ENCODE data around the gene CCDC116. TPM values are rescaled to one million over a fixed set of nuclear protein-coding genes. Genes with fewer than 3 reads are reported as not detected.
"Not testable (repeated sequence)": the region's sequence is repeated elsewhere in the genome, so short reads cannot be mapped to it uniquely, and the experiment has no call there.

CCDC116 gene
- total and polyA plus RNA-seq, 10 donors = 0.24 to 0.66 (median 0.49) TPM

DNA sequence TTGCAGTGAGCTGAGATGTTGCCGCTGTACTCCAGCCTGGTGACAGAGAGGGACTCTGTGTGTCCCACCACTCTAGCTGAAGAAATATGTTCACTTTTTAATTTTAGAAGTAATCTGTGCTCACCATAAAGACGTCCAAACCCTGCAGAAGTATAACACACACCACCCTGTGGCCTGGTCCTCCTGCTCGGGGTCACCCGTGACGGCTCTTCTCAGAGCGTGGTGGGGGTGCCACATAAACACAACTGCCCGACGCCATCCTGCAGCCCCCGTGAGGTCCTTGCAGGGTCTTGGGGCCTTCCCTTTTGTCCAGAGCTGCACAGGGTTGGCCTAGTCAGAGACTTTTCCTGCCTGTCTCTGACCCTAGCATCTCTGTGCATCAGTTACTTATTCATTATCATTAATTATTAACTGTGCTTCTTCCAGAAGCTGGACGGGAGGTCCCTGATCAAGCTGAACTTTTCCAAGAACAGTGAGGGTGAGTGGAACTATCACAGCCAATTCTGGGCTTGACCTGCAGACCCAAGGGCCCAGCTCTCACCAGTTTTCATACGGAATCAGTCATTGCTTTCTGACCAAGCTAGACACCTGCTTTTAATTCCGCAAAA, 42.2 kb downstream of the CCDC116 start:
- whole genome bisulfite sequencing, 5 donors = 95 to 97% (median 97%) methylated on average over 12 of the region's 12 CpGs
- Histone ChIP-seq H3K4me3 (no peak overlapping the region), H3K9me3 (no peaks in the 10 kb centered on the region), H3K27me3 (replicated peaks in 1 of 7) (no peaks in the 10 kb centered on the region), H3K36me3 (peaks cover 4 to 97% (median 60%) of the 10 kb centered on the region in 6 donors), H3K27ac (no peak overlapping the region), H3K4me1 (peaks cover 0 to 2% (median 0%) of the 10 kb centered on the region in 6 donors)
- TF ChIP-seq POLR2A (IDR thresholded peaks at IDR 0.05) = no peak
- TF ChIP-seq, protein P1, sequence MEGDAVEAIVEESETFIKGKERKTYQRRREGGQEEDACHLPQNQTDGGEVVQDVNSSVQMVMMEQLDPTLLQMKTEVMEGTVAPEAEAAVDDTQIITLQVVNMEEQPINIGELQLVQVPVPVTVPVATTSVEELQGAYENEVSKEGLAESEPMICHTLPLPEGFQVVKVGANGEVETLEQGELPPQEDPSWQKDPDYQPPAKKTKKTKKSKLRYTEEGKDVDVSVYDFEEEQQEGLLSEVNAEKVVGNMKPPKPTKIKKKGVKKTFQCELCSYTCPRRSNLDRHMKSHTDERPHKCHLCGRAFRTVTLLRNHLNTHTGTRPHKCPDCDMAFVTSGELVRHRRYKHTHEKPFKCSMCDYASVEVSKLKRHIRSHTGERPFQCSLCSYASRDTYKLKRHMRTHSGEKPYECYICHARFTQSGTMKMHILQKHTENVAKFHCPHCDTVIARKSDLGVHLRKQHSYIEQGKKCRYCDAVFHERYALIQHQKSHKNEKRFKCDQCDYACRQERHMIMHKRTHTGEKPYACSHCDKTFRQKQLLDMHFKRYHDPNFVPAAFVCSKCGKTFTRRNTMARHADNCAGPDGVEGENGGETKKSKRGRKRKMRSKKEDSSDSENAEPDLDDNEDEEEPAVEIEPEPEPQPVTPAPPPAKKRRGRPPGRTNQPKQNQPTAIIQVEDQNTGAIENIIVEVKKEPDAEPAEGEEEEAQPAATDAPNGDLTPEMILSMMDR (IDR thresholded peaks at IDR 0.05 in 8 of 11, conservative IDR thresholded peaks at IDR 0.05 in 3 of 11) = no peak
- no peak for TF ChIP-seq POLR2AphosphoS5 (IDR thresholded peaks at IDR 0.05)
- intact Hi-C loops (cut with DNase I; ENCODE audit: low total_unique reads) = no loop called here
- DNase-seq = no peak

DNA sequence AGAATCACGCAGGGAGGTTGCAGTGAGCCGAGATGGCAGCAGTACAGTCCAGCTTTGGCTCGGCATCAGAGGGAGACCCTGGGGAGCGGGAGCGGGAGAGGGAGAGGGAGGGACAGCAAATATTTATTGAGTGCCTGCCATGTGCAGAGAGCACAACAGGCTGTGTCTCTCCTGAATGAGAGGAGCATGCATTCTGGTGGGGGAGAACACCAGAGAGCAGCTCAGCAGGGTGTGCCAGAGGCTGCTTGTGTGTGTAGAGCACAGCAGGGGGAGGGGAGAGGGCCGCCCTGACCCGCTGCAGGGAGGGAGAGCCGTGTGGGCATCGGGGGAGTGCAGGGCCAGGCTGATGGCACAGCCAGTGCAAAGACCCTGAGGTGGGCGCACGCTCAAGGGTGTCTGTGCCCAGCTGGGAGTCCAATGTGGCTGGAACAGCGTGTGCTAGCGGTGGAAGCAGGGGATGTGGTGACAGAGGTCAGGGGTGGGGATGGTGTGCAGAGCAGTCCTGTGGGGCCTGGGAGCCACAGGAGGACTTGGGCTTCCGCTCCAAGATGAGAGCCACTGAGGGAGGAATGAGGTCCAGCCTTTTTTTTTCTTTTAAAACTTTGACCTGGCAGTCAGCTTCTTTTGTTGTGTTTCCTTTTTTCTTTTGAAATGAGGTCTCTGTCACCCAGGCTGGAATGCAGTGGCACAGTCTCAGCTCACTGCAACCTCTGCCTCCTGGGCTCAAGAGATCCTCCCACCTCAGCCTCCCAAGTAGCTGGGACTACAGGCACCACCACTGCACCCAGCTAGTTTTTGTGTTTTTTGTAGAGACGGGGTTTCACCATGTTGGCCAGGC, 45.3 kb downstream of the CCDC116 start:
- Histone ChIP-seq H3K4me3 (no peak overlapping the region), H3K27me3 (replicated peaks in 1 of 7) (no peaks in the 10 kb centered on the region), H3K36me3 (peaks cover 0 to 93% (median 52%) of the 10 kb centered on the region in 6 donors), H3K27ac (no peak overlapping the region), H3K4me1 (no peaks in the 10 kb centered on the region), H3K9me3 (no peaks in the 10 kb centered on the region)
- peak in 2 of 3 donors; percentile 9 to 38 for TF ChIP-seq POLR2AphosphoS5 (IDR thresholded peaks at IDR 0.05)
- TF ChIP-seq POLR2A (IDR thresholded peaks at IDR 0.05) = no peak
- intact Hi-C loops (cut with DNase I; ENCODE audit: low total_unique reads) = no loop called here
- 90 to 96% (median 92%) methylated on average over 15 of the region's 15 CpGs for WGBS, 5 donors
- DNase-seq = no peak

DNA sequence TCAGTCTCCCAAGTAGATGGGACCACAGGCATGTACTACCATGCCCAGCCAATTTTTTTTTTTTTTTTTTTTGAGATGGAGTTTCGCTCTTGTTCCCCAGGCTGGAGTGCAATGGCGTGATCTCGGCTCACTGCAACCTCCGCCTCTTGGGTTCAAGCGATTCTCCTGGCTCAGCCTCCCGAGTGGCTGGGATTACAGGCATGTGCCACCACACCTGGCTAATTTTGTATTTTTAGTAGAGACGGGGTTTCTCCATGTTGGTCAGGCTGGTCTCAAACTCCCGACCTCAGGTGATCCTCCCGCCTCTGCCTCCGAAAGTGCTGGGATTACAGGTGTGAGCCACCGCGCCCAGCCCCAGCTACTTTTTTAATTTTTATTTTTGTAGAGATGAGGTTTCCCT, 46.3 kb downstream of the CCDC116 start:
- H3K9me3 ChIP-seq; H3K27me3 ChIP-seq (replicated peaks in 1 of 7); H3K4me3 ChIP-seq; H3K4me1 ChIP-seq; intact Hi-C loops (cut with DNase I; ENCODE audit: low total_unique reads); H3K27ac ChIP-seq; DNase-seq: not testable (repeated sequence)
- peaks cover 0 to 93% (median 51%) of the 10 kb centered on the region in 6 donors for H3K36me3 ChIP-seq
- WGBS, 5 donors = 97 to 99% (median 98%) methylated on average over 12 of the region's 12 CpGs

DNA sequence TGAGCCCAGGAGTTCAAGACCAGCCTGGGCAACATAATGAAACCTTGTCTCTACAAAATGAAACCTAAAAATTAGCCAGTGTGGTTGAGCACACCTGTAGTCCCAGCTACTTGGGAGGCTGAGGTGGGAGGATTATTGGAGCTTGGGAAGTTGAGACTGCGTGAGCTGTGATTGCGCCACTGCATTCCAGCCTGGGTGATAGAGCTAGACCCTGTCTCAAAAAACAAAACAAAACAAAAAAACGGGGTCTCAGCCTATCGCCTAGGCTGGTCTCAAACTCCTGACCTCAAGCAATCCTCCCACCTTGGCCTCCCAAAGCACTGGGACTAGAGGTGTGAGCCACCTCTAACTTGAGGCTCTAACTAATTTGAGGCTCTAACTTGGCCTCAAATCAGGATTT, 46.8 kb downstream of the CCDC116 start:
- H3K36me3 ChIP-seq = peaks cover 0 to 93% (median 50%) of the 10 kb centered on the region in 6 donors
- intact Hi-C loops (cut with DNase I; ENCODE audit: low total_unique reads) = no loop called here

More for the DNA sequence above, 46.8 kb downstream of the CCDC116 start:
- no peaks in the 10 kb centered on the region for H3K4me1 ChIP-seq
- no peaks in the 10 kb centered on the region for H3K9me3 ChIP-seq
- TF ChIP-seq, protein P1 (IDR thresholded peaks at IDR 0.05 in 8 of 11, conservative IDR thresholded peaks at IDR 0.05 in 3 of 11) = no peak
- no peak for TF ChIP-seq POLR2AphosphoS5 (IDR thresholded peaks at IDR 0.05)
- TF ChIP-seq POLR2A (IDR thresholded peaks at IDR 0.05) = no peak
- H3K27ac ChIP-seq = no peak overlapping the region
- H3K4me3 ChIP-seq = no peak overlapping the region
- no peak for DNase-seq
- 84 to 100% (median 97%) methylated on average over 4 of the region's 4 CpGs for WGBS, 5 donors
- no peaks in the 10 kb centered on the region for H3K27me3 ChIP-seq (replicated peaks in 1 of 7)
